NB4 (cell line): ENCODE data around the gene TRIM29.

Source experiments
- DNase-seq: peaks from one replicate; pipeline ENCODE4 v3.0.0; 2010; ENCODE audit warnings: low read depth
- H3K4me3 ChIP-seq: one replicate; pipeline ENCODE4 v1.5.1; 2011; ENCODE audit warnings: mild to moderate bottlenecking, low read depth, low read length, moderate library complexity
- CTCF ChIP-seq: IDR thresholded peaks from one replicate; pipeline ENCODE4 v1.5.1; 2012; ENCODE audit warnings: low read depth, low read length
- MAX ChIP-seq: IDR thresholded peaks from 2 replicates; pipeline ENCODE4 v1.6.1; 2011; ENCODE audit warnings: low read depth, low read length
- MYC ChIP-seq: IDR thresholded peaks from 2 replicates; pipeline ENCODE4 v1.6.1; 2011; ENCODE audit warnings: low read depth, low read length
- POLR2A ChIP-seq: IDR thresholded peaks from 2 replicates; pipeline ENCODE4 v1.6.1; 2011; ENCODE audit warnings: mild to moderate bottlenecking; ENCODE audit not compliant: insufficient read length; ENCODE audit errors: extremely low read depth

The TRIM29 gene

GRCh38 chr11:120137611-120138521 lies at the start of gene TRIM29:
Gene TRIM29, minus strand, starts transcription at chr11:120138113. Its CDS starts 82 bp downstream, at chr11:120138031.
- no peak for TF ChIP-seq MYC
- TF ChIP-seq POLR2A: no peak
- no peak for TF ChIP-seq MAX
- no peak for TF ChIP-seq CTCF
- H3K4me3 ChIP-seq: no peak within 1 kb of the TSS
- no peak for DNase-seq

- DNase-seq: no peak
- no peak overlapping the region for H3K4me3 ChIP-seq
- TF ChIP-seq POLR2A (no peak), MAX (no peak), MYC (no peak), CTCF (no peak)
These were observed 49.1 kb upstream of the TRIM29 start for GRCh38 chr11:120186774-120187591.

- no peak overlapping the region for H3K4me3 ChIP-seq
- DNase-seq: no peak
- no peak for TF ChIP-seq MYC
- TF ChIP-seq POLR2A: no peak
- no peak for TF ChIP-seq CTCF
- no peak for TF ChIP-seq MAX
These were observed 48.5 kb upstream of the TRIM29 start for GRCh38 chr11:120186456-120186773.

- DNase-seq: no peak
- TF ChIP-seq POLR2A (no peak), MAX (no peak), CTCF (no peak), MYC (no peak)
- no peak overlapping the region for H3K4me3 ChIP-seq
These were observed 48.0 kb upstream of the TRIM29 start for GRCh38 chr11:120185706-120186455.

- no peak for TF ChIP-seq MAX
- TF ChIP-seq CTCF: no peak
- no peak for TF ChIP-seq MYC
- H3K4me3 ChIP-seq: no peak overlapping the region
- DNase-seq: no peak
These were observed 47.2 kb upstream of the TRIM29 start for GRCh38 chr11:120184946-120185705.
